Smooth muscle cell (in vitro differentiated cells): ENCODE measurements around the gene KRT31. TPM values are rescaled to one million over a fixed set of nuclear protein-coding genes. Genes with fewer than 3 reads are reported as not detected.
"Not testable (repeated sequence)": the region's sequence is repeated elsewhere in the genome, so short reads cannot be mapped to it uniquely, and the experiment has no call there.

Source experiments
- DNase-seq: peaks from one replicate; lab custom pipeline; 2025; ENCODE audit not compliant: unreplicated experiment; lab: John Stamatoyannopoulos, UW
- H2AFZ ChIP-seq: fragments of 200-600 bp; sonication (generic); 2 replicates; pipeline ENCODE4 v1.6.0; 2016; ENCODE audit warnings: antibody characterized with exemption, low read depth, mild to moderate bottlenecking
- H3F3A ChIP-seq: fragments of 200-600 bp; sonication (generic); 2 replicates; pipeline ENCODE4 v1.6.0; 2017; ENCODE audit warnings: antibody characterized with exemption, low read depth
- H3K27ac ChIP-seq: fragments of 200-600 bp; sonication (generic); 2 replicates; pipeline ENCODE4 v1.5.1; 2016; ENCODE audit warnings: low read depth, mild to moderate bottlenecking
- H3K27me3 ChIP-seq: fragments of 200-600 bp; sonication (generic); 2 replicates; pipeline ENCODE4 v1.6.1; 2016; ENCODE audit warnings: low read depth, mild to moderate bottlenecking
- H3K36me3 ChIP-seq: fragments of 200-600 bp; sonication (generic); 2 replicates; pipeline ENCODE4 v1.5.1; 2016; ENCODE audit warnings: low read depth
- H3K4me1 ChIP-seq: fragments of 200-600 bp; sonication (generic); 2 replicates; pipeline ENCODE4 v1.5.1; 2016; ENCODE audit warnings: low read depth
- H3K4me2 ChIP-seq: fragments of 200-600 bp; sonication (generic); 2 replicates; pipeline ENCODE4 v1.6.0; 2016; ENCODE audit warnings: mild to moderate bottlenecking
- H3K4me3 ChIP-seq: fragments of 200-600 bp; sonication (generic); 2 replicates; pipeline ENCODE4 v1.5.1; 2016; ENCODE audit warnings: mild to moderate bottlenecking
- H3K79me2 ChIP-seq: fragments of 200-600 bp; sonication (generic); 2 replicates; pipeline ENCODE4 v1.6.0; 2016; ENCODE audit warnings: low read depth, mild to moderate bottlenecking
- H3K9ac ChIP-seq: fragments of 200-600 bp; sonication (generic); 2 replicates; pipeline ENCODE4 v1.6.0; 2016; ENCODE audit warnings: low read depth
- H3K9me3 ChIP-seq: fragments of 200-600 bp; sonication (generic); replicated peaks from 2 replicates; pipeline ENCODE4 v1.5.1; 2016; ENCODE audit warnings: low read depth
- H4K20me1 ChIP-seq: fragments of 200-600 bp; sonication (generic); 2 replicates; pipeline ENCODE4 v1.6.0; 2016; ENCODE audit warnings: low read depth
- CTCF ChIP-seq: fragments of 200-600 bp; sonication (generic); IDR thresholded peaks from 2 replicates; pipeline ENCODE4 v1.5.1; 2017; ENCODE audit warnings: borderline replicate concordance, mild to moderate bottlenecking, antibody characterized with exemption; ENCODE audit not compliant: insufficient read depth, poor library complexity, severe bottlenecking
- WGBS: methylation state at CpG from one replicate; pipeline ENCODE4 v1.1.7; 2016; ENCODE audit warnings: low lambda C conversion rate; 5-methylcytosine and 5-hydroxymethylcytosine counted together
- polyA plus RNA-seq: library from polyadenylated mRNA; unstranded; fragments of >200 nt; fragmentation: Nextera tagmentation; extraction: Ambion mirVana; gene quantifications from 2 replicates; pipeline ENCODE4 v1.2.1, GENCODE V29; 2016
- total RNA-seq: library from RNA; depleted of rRNA; stranded (reverse); fragments of >200 nt; gene quantifications from 2 replicates; pipeline ENCODE4 v1.2.3, GENCODE V29; 2014

Gene KRT31
- total and polyA plus RNA-seq, 2 experiments from 2014 or later: not detected

GRCh38 chr17:41403404-41404023 is 6.1 kb upstream of the KRT31 start:
- TF ChIP-seq CTCF: no peak
- WGBS: 50% methylated on average over 4 of the region's 4 CpGs
- Histone ChIP-seq H3K36me3 (no peaks in the 10 kb centered on the region), H3K79me2 (no peaks in the 10 kb centered on the region), H3K4me3 (no peak overlapping the region), H2AFZ (no peak overlapping the region), H3K4me2 (peak overlapping the region; percentile 61), H3K4me1 (no peaks in the 10 kb centered on the region), H3K27me3 (no peaks in the 10 kb centered on the region), H3K9ac (peak overlapping the region; percentile 41), H3F3A (peaks cover 9% of the 10 kb centered on the region), H4K20me1 (no peaks in the 10 kb centered on the region), H3K9me3 (no peaks in the 10 kb centered on the region), H3K27ac (peak overlapping the region; percentile 94)
- DNase-seq: no peak

GRCh38 chr17:41402161-41402560 is 4.8 kb upstream of the KRT31 start:
- no peaks in the 10 kb centered on the region for H3K27me3 ChIP-seq
- H3K9ac ChIP-seq: peak overlapping the region; percentile 37
- DNase-seq: no peak
- no peaks in the 10 kb centered on the region for H3K36me3 ChIP-seq
- H3K9me3 ChIP-seq: no peaks in the 10 kb centered on the region
- H3F3A ChIP-seq: peaks cover 9% of the 10 kb centered on the region
- H3K27ac ChIP-seq: peak overlapping the region; percentile 46
- H3K79me2 ChIP-seq: no peaks in the 10 kb centered on the region
- 64% methylated on average over 5 of the region's 5 CpGs for WGBS
- no peaks in the 10 kb centered on the region for H3K4me1 ChIP-seq
- no peak overlapping the region for H3K4me3 ChIP-seq
- TF ChIP-seq CTCF: no peak
- no peaks in the 10 kb centered on the region for H4K20me1 ChIP-seq
- H3K4me2 ChIP-seq: no peak overlapping the region
- H2AFZ ChIP-seq: no peak overlapping the region

GRCh38 chr17:41396340-41396739 is 1.1 kb downstream of the KRT31 start:
- no peaks in the 10 kb centered on the region for H3K4me1 ChIP-seq
- no peaks in the 10 kb centered on the region for H3F3A ChIP-seq
- H3K79me2 ChIP-seq: no peaks in the 10 kb centered on the region
- no peaks in the 10 kb centered on the region for H3K9me3 ChIP-seq
- H2AFZ ChIP-seq: no peak overlapping the region
- H3K9ac ChIP-seq: no peak overlapping the region
- no peak overlapping the region for H3K27ac ChIP-seq
- no peak for DNase-seq
- 94% methylated on average over 7 of the region's 7 CpGs for WGBS
- H3K4me3 ChIP-seq: no peak overlapping the region
- TF ChIP-seq CTCF: no peak
- H4K20me1 ChIP-seq: no peaks in the 10 kb centered on the region
- H3K27me3 ChIP-seq: no peaks in the 10 kb centered on the region
- no peak overlapping the region for H3K4me2 ChIP-seq
- no peaks in the 10 kb centered on the region for H3K36me3 ChIP-seq

GRCh38 chr17:41395611-41396010 is 1.8 kb downstream of the KRT31 start:
- Histone ChIP-seq H3K9me3 (no peaks in the 10 kb centered on the region), H3K9ac (no peak overlapping the region), H3K79me2 (no peaks in the 10 kb centered on the region), H4K20me1 (no peaks in the 10 kb centered on the region), H3K4me3 (no peak overlapping the region), H3K27ac (no peak overlapping the region), H2AFZ (no peak overlapping the region), H3F3A (no peaks in the 10 kb centered on the region), H3K4me2 (no peak overlapping the region), H3K27me3 (no peaks in the 10 kb centered on the region), H3K4me1 (no peaks in the 10 kb centered on the region), H3K36me3 (no peaks in the 10 kb centered on the region)
- DNase-seq: no peak
- WGBS: 96% methylated on average over 1 of the region's 1 CpG
- no peak for TF ChIP-seq CTCF

GRCh38 chr17:41395044-41395443 is 2.4 kb downstream of the KRT31 start:
- H2AFZ ChIP-seq, H3K79me2 ChIP-seq, H3F3A ChIP-seq, H3K27ac ChIP-seq, DNase-seq, H3K36me3 ChIP-seq, H3K9me3 ChIP-seq, H3K4me3 ChIP-seq, H3K27me3 ChIP-seq, H4K20me1 ChIP-seq, H3K4me1 ChIP-seq, H3K4me2 ChIP-seq, H3K9ac ChIP-seq: not testable (repeated sequence)
- 96% methylated on average over 12 of the region's 12 CpGs for WGBS
